ENCODE results near the gene GUCY1A2.
A peak's percentile ranks its signal among the peaks of the same experiment; 100 is the strongest.

GUCY1A2 gene

DNA sequence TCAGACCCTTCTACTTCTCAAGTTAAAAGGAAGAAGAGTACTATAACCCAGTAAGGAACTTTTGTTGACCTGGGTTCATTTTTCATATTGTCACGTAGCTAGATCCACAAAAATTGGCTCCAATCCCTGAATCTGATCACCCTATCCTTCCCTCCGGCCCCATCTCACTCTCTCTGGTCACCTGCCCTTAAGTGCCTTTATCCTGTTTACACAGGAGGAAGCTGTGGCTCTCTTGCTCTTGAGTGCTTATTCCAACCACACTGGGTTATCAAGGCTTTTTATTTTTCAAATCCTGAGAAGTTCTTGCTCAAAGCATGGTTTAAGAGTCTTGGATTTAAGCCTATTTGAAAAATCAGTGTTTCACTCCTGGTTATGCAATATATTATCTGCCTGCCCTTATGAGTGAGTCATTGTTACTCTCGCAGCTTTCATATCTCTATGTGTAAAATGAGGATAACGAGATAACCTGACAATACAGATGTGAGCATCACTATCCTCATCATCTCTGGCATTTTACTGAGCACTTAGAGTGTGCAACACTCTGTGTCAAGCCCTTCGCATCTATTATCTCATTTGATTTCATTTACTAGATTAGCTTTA is 293.9 kb downstream of the GUCY1A2 start:
- no peak for DNase-seq

DNA sequence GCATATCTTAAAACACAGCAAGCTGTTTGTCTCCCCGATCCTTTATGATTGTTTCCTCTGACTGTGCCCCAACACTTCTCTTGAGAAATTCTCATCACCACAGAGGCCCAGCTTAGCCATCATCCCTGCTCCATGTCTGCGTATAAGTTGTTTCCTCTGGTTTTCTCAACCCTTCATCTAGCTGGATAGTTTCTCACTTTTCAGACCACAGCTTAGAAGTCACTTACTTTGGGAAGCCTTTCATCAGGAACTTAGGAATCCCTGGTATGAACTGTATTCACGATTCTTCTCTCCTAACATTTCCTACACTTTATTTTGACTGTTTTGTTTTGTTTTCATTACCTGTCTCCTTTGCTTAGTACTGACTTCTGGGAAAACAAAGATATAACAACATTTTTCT is 295.2 kb downstream of the GUCY1A2 start:
- DNase-seq = no peak

DNA sequence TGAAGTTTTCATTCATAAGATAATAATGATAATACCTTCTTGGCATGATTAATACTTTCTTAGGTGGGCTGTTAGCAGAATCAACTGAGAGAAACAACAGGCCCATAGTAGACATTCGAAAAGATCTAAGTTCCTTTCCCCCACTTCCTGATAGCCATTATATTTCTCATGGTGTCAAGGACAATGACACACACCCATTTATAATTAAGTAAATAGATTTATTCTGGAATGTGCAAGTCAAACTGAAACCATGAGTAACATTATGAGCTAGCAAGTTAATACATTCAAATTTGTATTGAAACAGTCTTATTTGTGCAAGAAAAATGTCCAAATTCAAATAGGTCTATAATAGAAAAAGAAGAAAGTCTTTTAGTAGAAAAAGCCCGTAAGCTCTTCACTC is 301.1 kb downstream of the GUCY1A2 start:
- DNase-seq = no peak

DNA sequence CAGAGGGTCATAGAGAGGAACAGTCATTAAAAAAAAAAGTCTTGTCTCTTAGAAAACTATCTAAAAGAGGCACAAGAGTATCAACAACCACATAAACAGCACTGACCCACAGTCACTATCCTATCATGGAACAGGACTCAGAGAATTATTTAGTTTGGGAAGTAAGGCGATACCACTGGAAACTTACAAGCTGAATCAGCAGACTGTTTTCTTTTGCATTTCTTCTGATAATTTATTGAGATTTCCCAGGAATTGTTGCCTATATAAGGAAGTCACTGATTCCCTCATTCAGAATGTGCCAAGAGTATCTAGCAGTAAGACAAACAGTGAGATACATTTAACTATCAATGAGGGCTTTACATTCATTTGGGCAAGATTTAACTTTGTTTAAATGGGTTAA is 304.1 kb downstream of the GUCY1A2 start:
- no peak for DNase-seq

DNA sequence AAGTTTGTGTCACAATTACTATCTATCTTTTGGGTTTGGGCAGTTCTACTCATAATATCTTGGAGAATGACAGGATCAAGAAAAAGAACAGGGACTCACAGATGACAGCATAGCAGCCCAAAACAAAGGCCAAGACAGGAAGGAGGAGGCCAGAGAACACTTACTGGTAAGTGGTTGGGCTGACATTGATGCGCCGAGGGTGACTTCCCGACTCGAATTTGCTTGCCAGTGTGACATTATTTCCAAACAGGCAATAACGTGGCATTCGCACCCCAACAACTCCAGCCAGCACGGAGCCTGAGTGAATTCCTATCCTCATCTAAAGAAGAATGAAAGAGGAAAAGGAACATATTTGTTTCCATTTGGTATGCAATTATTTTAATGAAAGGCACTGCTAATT is 309.9 kb downstream of the GUCY1A2 start:
- no peak for DNase-seq

DNA sequence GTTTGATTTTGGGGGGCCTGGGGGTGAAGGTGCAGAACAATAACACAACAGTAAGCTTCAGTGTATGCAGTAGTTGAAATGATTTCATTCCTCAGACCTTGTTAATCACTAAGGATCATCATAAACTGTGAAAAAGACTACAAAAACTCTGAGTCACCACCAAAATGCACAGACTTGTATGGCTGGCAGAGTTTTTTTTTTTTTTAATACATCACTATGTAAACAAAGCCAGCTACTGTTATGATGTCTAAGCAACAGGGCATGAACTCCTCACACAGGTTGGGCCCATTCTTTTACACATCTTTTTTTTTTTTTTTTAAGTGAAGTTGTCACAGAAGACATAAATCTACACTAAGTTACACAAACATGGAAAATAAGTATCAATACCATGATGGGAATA is 311.9 kb downstream of the GUCY1A2 start:
- no peak for DNase-seq

DNA sequence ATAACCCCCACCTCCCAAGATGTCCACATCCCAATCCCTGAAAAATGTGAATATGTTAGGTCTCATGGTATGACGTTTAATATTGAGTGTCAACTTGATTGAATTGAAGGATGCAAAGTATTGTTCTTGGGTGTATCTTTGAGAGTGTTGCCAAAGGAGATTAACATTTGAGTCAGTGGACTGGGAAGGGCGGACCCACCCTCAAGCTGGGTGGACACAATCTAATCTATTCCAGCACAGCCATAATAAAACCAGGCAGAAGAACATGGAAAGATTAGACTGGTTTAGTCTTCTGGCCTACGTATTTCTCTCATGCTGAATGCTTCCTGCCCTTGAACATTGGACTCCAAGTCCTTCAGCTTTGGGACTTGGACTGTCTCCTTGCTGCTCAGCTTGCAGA is 315.5 kb downstream of the GUCY1A2 start:
- no peak for DNase-seq

DNA sequence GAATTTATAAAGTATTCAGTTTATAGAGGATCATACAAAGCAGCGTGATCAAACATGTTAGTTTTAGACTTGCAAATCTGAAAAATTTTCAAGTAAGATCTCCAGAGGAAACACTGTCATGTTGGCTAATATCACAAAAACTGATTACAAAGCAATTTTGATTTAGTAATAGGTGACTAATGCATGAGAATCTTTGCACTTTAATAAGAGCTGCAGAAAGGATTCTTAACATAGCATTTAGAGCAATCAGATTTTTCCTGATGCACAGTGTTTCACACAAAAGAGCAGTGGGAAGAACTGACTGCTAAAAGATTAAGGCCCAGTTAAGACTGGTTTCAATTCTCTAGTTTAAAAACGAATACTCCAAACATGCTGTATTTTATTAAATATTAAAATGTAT is 321.2 kb downstream of the GUCY1A2 start:
- DNase-seq = no peak

DNA sequence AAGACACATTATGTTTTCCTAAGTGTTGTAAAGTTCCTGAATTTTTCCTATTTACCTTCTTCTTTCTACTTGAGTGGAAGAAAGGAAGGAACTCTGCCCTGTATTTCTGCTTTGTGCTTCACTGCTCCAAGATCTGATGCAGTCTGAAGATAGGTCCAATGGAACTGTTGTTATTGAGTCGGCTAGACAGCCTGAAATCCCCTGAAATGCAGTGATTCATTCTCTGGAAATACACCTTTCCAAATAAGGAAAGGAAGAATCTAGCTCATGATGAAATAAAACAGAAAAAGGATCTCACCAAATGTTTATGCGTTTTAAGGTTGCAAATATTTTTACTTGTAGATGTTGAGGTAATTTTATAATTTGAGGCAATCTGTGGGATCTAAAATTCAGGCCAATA is 322.8 kb downstream of the GUCY1A2 start:
- no peak for DNase-seq

DNA sequence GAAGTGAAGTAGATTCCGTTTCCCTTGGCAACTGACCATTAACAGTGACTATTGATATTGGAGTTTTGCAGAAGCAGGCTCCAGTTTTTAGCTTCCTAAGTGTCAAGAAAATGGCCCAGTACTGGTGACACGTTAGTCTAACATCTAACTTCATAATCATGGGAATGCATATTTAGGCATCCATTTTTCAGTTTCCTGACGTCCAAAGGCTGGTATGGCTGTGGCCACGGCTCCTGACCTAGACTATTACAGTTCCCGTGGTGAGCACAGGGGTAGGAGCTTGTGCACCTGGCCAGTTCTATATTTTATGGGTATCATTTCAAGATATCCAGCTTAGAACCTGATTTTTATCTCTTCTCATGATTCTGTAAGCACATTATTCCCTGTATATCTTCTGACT is 323.8 kb downstream of the GUCY1A2 start:
- no peak for DNase-seq

DNA sequence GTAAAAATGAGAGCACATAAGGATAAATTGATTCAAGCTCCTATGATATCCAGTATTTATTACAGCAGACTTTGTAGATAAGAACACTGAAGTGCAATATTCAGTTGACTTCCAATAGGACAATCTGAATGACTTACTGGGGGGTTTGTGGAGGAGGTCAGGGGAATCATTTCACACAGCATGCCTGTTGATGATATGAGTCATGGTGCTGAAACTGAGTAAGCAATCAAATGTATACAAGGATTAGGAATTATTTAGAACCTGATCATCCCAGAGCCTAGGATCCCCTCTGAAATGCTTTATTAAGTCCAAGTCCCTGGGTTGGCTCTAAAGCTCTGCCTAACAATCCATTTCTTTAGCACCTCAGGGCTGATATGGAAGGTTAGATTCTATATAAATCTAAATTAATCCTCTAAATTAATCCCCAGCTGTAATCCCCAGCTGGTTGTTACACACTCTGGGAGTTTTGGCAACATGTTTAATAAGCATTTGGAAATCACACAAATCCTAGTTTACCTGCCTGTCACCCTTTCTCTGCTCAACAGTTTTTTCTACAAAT is 326.4 kb downstream of the GUCY1A2 start:
- DNase-seq = no peak

DNA sequence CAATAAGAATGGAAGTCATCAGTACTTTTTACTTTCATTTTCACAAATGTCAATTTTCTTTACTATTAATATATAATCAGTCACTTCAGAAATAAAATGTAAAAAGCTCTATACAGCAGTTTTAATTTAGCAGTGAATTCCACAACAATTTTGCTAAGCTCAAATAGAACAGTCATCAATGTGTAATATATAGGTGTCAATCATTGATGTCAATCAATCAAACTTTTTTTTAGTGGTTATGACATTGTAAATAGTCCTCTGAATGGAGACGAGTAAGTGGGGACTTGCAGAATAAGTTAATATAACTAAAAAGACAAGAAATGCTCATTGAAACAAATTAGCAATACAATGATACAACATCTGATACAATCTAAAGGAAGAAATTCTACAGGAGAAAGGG is 327.4 kb downstream of the GUCY1A2 start:
- DNase-seq = no peak

DNA sequence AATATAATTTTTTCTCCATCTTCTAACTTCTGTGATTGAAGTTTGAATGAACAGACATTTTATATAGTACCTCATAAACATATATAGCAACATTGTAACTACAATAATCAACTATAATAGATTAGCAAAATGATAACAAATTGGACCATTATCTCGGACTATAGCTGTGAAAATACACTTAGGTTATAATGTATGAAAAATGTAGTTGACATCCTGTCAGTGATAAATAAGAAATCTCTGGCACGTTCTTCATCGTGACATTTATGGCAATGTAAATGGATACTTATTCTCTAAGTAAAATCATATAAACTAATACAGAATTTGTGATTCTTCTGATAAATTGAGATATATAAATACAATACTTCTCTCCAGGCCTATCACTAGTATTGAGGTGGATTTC is 333.3 kb downstream of the GUCY1A2 start:
- DNase-seq = no peak

DNA sequence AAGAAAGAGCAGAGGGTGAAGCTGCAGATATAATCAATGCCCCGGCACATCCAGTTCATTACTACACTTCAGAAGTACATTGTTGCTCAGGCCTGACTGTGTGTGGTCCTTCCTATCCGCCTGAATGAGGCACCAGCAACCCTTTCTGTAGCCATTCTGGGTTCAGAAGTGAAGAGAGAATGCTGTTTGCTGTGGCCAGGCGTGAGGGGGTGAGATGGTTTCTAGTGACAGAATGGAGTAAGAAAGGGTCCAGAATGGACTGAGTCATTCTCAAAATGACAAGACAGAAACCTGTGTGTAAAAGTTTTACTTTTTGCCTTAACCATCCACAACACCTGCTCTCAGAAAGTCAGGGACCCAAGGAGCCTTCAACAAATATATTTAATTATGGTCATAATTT is 334.8 kb downstream of the GUCY1A2 start:
- no peak for DNase-seq

DNA sequence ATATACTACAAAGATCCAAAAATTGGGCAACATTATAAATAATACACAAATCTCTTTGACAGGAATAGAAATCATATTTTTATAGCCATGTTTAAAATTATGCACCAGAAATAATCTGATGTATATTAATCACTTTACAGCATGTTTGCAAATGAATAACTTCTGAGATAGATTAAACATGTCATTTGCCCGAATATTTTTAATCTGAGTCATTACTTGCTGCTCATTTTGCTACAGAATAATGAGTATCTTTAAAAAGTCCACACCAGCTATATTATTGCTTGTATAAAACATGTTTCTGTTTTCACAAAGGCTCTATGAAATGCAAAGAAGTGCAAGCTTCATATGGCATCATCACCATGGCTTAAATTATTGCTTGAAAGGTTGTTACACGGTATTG is 336.8 kb downstream of the GUCY1A2 start:
- DNase-seq = no peak

DNA sequence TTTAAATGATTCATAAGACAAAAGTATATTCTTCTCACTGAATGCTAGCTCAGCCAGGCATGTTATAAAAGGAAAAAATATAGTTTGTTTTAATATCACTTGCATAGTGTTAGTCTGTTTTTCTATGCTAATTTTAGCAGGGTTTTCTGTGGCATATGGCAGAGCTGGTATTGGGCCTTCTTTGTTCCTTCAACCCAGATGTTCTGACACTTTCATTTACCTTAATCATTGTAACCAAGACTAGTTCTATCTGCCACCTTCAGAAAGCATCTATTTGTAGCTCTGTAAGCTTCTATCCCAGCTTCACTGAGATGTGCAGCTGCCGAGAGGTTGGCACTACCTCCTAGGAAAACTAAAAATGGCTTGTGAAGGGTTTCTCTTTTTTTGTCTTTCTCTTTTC is 338.7 kb downstream of the GUCY1A2 start:
- DNase-seq = no peak

DNA sequence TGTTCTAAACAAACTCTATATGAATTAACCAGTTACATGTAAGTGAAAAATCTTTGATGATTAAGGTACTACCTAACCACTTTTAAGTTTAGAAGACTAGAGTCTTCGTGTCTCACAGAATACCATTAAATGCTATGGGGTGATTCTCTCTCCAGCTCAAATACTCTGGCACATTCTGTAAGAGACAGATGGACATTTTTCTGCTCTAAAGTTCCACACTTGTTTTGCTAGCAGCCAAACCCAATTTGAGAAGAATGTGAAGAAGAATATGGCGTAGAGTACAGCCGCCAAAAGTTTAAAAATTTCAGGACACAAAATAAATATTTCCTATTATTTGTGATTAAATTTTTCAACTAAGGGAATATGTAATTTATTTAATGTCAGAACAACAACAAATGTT is 339.1 kb downstream of the GUCY1A2 start:
- DNase-seq = no peak

DNA sequence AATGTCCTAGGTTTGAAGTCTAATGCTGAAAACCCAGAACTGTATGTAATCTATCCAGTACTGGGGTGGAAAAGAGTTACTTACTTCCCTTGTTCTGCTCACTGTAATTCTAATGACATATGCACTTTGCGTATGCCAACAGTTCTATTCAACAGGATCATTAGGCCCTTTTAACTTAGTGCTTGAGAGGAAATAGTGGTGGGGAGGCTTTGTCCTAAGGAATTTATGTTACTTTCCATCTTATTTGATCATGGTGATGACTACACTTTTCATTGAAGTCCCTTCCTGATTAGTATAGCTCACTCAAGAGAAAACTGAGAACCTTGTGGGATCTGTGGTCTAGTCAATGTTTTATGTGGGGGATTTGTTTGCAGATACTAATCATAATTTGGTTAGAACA is 348.2 kb downstream of the GUCY1A2 start:
- no peak for DNase-seq

DNA sequence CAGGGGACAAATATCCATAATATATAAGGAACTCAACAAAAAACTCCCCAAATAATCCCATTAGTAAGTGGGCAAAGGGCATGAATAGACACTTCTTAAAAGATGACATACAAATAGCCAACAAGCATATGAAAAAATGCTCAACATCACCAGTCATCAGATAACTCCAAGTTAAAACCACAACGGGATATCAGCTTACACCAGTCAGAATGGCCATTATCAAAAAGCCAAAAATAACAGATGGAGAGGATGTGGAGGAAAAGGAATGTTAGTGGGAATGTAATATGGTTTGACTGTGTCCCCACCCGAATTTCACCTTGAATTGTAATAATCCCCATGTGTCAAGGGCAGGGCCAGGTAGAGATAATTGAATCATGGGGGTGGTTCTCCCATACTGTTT is 350.1 kb downstream of the GUCY1A2 start:
- no peak for DNase-seq

DNA sequence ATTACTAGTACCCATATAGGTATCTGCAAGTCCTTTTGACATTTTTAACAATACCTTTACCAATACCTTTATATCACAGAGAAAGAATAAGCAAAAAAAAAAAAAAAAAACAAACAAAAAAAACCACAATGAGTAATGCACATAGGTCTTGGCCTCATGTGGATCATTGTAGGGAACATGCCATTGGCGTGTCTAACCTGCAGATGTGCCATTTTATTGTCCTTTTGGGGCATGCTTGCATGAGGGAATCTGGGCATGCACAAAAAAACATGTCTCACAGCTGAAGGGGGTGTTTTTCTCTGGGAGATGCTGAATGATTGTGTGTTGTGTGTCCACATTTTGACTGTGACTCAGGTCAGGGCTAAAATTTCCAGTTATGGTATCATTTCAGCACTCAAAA is 361.6 kb downstream of the GUCY1A2 start:
- DNase-seq = no peak

DNA sequence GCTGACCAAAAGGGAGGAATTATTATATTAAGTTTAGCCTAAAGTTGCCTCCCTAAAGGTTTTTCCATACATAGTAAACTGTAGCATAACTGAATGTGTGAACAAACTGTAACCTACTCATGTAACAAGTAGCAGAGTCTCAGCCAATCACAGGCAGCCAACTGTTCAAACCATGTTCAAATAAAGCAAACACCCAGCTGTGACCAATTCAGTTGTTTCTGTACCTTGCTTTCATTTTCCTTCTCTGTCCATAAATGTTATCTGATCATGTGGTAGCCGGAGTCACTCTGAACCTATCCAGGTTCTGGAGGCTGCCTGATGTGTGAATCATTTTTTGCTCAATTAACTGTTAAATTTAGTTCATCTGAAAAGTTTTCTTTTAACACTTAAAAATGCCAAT is 373.5 kb downstream of the GUCY1A2 start:
- DNase-seq = no peak

DNA sequence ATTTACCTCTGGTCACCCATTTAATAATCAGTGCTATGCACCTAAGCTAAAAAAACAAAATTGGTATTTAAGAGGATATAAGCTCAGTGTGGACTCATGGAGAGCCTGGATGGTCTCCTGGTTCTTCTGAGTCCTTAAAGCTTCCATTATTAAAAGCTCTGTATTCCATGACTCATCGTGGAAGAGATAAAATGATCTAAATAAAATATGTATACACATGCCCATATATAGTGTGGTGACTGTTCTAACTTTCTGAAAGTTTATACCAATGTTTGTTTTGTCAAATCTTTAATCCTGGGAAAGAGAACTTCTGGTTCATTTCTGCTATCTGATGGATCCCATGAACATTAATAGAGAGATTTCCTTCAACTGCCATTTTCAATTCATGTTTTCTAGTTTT is 375.9 kb downstream of the GUCY1A2 start:
- DNase-seq = no peak

DNA sequence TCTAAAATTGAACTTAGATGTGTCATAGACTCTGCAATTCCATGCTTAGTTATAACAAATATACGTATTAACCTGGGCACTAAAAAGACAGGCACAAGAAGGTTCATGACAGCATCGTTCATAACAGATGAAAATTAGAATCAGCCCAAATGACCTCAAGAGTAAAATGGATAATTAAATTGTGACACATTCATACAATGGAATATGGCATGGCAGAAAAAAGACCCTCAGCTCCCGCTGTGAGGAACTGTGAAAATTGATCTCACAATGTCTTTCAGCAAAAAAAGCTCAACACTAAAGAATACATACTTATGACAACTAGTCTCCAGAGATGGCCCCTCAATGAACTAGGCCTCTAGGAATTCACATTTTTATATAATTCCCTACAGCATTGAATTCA is 386.0 kb downstream of the GUCY1A2 start:
- DNase-seq = no peak

DNA sequence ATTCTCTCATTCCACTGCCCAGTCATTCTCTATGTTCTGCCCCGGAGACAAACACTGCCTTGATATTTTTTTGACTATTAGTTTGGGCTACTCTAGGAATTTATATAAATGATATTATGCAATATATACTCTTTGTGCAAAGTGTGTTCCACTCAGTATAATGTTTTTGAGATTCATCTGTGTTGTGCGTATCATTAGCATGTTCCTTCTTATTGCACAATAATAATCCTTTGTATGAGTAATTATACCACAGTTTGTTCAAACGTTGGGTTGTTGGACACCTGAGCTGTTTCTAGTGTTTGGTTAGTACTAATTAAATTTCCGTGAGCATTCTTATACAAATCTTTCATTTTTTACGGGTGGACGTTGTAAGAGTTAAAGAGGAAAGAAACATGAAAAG is 390.6 kb downstream of the GUCY1A2 start:
- DNase-seq = no peak

DNA sequence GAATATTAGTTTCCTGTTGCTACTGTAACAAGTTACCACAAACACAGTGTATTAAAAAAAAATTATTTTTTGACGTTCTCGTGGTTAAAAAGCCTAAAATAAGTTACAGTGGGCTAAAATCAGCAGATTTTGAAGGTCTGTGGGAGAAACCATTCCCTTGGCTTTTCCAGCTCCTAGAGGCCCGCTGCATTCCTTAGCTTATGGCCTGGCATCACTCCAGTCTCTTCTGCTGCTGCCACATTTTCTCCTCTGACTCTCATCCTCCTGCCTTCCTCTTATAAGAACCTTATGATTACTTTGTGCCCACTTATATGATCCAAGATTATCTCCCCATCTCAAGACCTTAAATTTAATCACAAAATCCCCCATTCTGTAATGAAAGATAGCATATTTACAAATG is 392.7 kb downstream of the GUCY1A2 start:
- peak; percentile 33 for DNase-seq

DNA sequence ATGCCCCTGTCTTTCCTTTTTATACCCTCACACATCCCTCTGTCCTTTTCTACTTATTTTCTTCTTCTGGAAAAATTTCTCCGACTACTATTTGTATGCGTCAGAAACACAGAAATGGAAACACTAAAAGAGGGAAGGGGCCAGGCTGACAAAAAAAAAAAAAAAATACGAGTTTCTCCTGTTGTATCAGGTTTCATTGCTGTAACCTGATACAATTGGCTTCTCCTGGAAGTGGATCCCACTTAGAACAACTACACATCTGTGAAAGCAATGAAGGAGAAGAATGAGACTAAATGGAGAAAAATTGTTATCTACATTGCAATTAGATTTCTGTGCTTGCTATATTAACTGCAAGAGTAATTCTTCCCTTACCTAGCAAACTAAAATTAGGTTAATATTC is 393.9 kb downstream of the GUCY1A2 start:
- DNase-seq = no peak
